ENCODE data around the gene PSME1.

GRCh38 chr14:24138396-24139271 is 2.6 kb downstream of the PSME1 start:
- no peak for TF ChIP-seq SMC3 (conservative IDR thresholded peaks at IDR 0.05; ENCODE audit: poor library complexity)
- TF ChIP-seq CTCF (IDR thresholded peaks at IDR 0.05; ENCODE audit: poor library complexity, severe bottlenecking): no peak
- no peak for TF ChIP-seq POLR2AphosphoS5 (IDR thresholded peaks at IDR 0.05)
- TF ChIP-seq REST (IDR thresholded peaks at IDR 0.05; ENCODE audit: borderline replicate concordance): no peak
- no peak for TF ChIP-seq EP300 (conservative IDR thresholded peaks at IDR 0.05; ENCODE audit: poor library complexity, severe bottlenecking)

Measured in neural cell (in vitro differentiated cells).